HCT116 (cell line): ENCODE measurements around the gene GOLPH3L. TPM values are rescaled to one million over a fixed set of nuclear protein-coding genes. Genes with fewer than 3 reads are reported as not detected.

Experiments
- ATAC-seq: fragments of 200-7000 bp; cut with Tn5 transposase; 2 replicates; pipeline ENCODE4 v1.9.1; 2020; ENCODE audit warnings: mild to moderate bottlenecking, moderate library complexity
- BruUV-seq: library from RNA; stranded (reverse); fragments of 400-500 nt; replicated peaks from 2 replicates; lab custom pipeline; 2021; lab: Mats Ljungman, UMichigan
- CTCF ChIA-PET: fragments of 300-600 bp; sonication (Branson Sonifier 250); formaldehyde crosslinking; loops from one replicate; lab custom pipeline; 2021; ENCODE audit warnings: antibody characterized with exemption; lab: Charles Lee
- POLR2A ChIA-PET: fragments of 300-600, 350-600 bp; sonication (Branson Sonifier 250); formaldehyde crosslinking; loops from one replicate; lab custom pipeline; 2021; ENCODE audit warnings: antibody characterized with exemption; lab: Charles Lee
- RAD21 ChIA-PET, 2 experiments: fragments of 300-600 bp; sonication (Branson Sonifier 250); formaldehyde crosslinking; loops; one replicate each; lab custom pipeline; 2023; ENCODE audit warnings: low total read pairs in 2 of 2; ENCODE audit not compliant: uncharacterized antibody in 2 of 2, unreplicated experiment in 2 of 2, low non-redundant PET in 1 of 2; lab: Charles Lee
- DNase-seq: peaks from one replicate; pipeline ENCODE4 v3.0.0-alpha.2; 2010; ENCODE audit warnings: low read depth, low spot score
- H2AFZ ChIP-seq: fragments of 200-600 bp; shearing (Covaris generic), sonication (generic); 2 replicates; pipeline ENCODE4 v1.6.1; 2017; ENCODE audit warnings: low read depth, mixed run types, mixed read lengths, antibody characterized with exemption, low read length; ENCODE audit not compliant: poor library complexity, severe bottlenecking
- H3K27ac ChIP-seq: 2 replicates; pipeline ENCODE4 v1.5.1; 2012; ENCODE audit warnings: low read depth, low read length
- H3K27me3 ChIP-seq: fragments of 200-600 bp; sonication (generic); 2 replicates; pipeline ENCODE4 v1.6.1; 2016; ENCODE audit warnings: mixed run types, low read length, mixed read lengths; ENCODE audit not compliant: insufficient read depth
- H3K36me3 ChIP-seq, 2 experiments: fragments of 200-500 bp in 1 of 2; fragments of 200-600 bp in 1 of 2; sonication (Bioruptor generic) in 1 of 2; sonication (generic) in 1 of 2; 2 replicates each; pipeline versions ENCODE4 v1.5.1 to v1.6.1; 2014 to 2016; ENCODE audit warnings: low read length in 2 of 2, inconsistent platforms in 1 of 2, mixed read lengths in 1 of 2, mixed run types in 1 of 2; ENCODE audit not compliant: insufficient read depth in 2 of 2, control insufficient read depth in 1 of 2
- H3K4me1 ChIP-seq, 2 experiments: fragments of 200-600 bp in 1 of 2; sonication (generic) in 1 of 2; 2 replicates each; pipeline versions ENCODE4 v1.5.1 to v1.6.1; 2012 to 2017; ENCODE audit warnings: low read length in 2 of 2, inconsistent platforms in 1 of 2, mild to moderate bottlenecking in 1 of 2, mixed read lengths in 1 of 2, mixed run types in 1 of 2, moderate library complexity in 1 of 2; ENCODE audit not compliant: insufficient read depth in 2 of 2, control insufficient read depth in 1 of 2
- H3K4me2 ChIP-seq: fragments of 200-600 bp; sonication (generic); 2 replicates; pipeline ENCODE4 v1.6.1; 2017; ENCODE audit warnings: mixed run types, low read length, mixed read lengths
- H3K4me3 ChIP-seq, 2 experiments: fragments of 200-600 bp in 1 of 2; sonication (generic) in 1 of 2; replicated peaks in 1 of 2; 2 replicates each; pipeline ENCODE4 v1.5.1; 2011 to 2016; ENCODE audit warnings: low read length in 2 of 2, control low read depth in 1 of 2, low read depth in 1 of 2, mild to moderate bottlenecking in 1 of 2, mixed read lengths in 1 of 2, mixed run types in 1 of 2
- H3K79me2 ChIP-seq: fragments of 200-600 bp; sonication (generic); 2 replicates; pipeline ENCODE4 v1.6.1; 2017; ENCODE audit warnings: mild to moderate bottlenecking, mixed run types, low read length, moderate library complexity, mixed read lengths; ENCODE audit not compliant: insufficient read depth
- H3K9ac ChIP-seq: fragments of 200-600 bp; sonication (generic); 2 replicates; pipeline ENCODE4 v1.6.1; 2016; ENCODE audit warnings: low read length, mixed read lengths
- H3K9me2 ChIP-seq: fragments of 200-600 bp; sonication (generic), shearing (Covaris generic); 2 replicates; pipeline ENCODE4 v1.6.1; 2017; ENCODE audit warnings: mixed run types, mild to moderate bottlenecking, moderate library complexity; ENCODE audit not compliant: insufficient read depth
- H3K9me3 ChIP-seq, 2 experiments: fragments of 200-500 bp in 1 of 2; fragments of 200-600 bp in 1 of 2; sonication (Bioruptor generic) in 1 of 2; sonication (generic) in 1 of 2; 2 replicates each; pipeline ENCODE4 v1.6.1; 2014 to 2017; ENCODE audit warnings: low read length in 2 of 2, mixed read lengths in 2 of 2, inconsistent platforms in 1 of 2, low read depth in 1 of 2, mild to moderate bottlenecking in 1 of 2, mixed run types in 1 of 2, moderate library complexity in 1 of 2; ENCODE audit not compliant: control insufficient read depth in 1 of 2, insufficient read depth in 1 of 2
- H4K20me1 ChIP-seq: fragments of 200-600 bp; sonication (generic), shearing (Covaris generic); 2 replicates; pipeline ENCODE4 v1.6.1; 2017; ENCODE audit warnings: mixed run types, mild to moderate bottlenecking, moderate library complexity; ENCODE audit not compliant: insufficient read depth
- ATF3 ChIP-seq: IDR thresholded peaks from 2 replicates; pipeline ENCODE4 v1.6.1; 2012
- SIN3A ChIP-seq: IDR thresholded peaks from 2 replicates; pipeline ENCODE4 v1.6.1; 2012; ENCODE audit warnings: low read depth
- SRF ChIP-seq: IDR thresholded peaks from 2 replicates; pipeline ENCODE4 v1.6.1; 2012; ENCODE audit warnings: low read depth
- ZNF274 ChIP-seq: fragments of 200-500 bp; sonication (Bioruptor generic); IDR thresholded peaks from 2 replicates; pipeline ENCODE4 v1.6.1; 2014; ENCODE audit warnings: mild to moderate bottlenecking, low read depth, low read length, inconsistent platforms
- intact Hi-C: fragments of 100-400 bp; cut with micrococcal nuclease; formaldehyde crosslinking; loops from 2 replicates; pipeline ENCODE4 v1.10.0; 2022
- total RNA-seq: library from RNA; stranded (reverse); gene quantifications from one replicate; pipeline ENCODE4 v1.2.1, GENCODE V29; 2021; ENCODE audit not compliant: unreplicated experiment

Gene GOLPH3L
- total RNA-seq, 1 experiment from 2014 or later: 28.0 TPM

GRCh38 chr1:150615346-150616201 lies 81.4 kb downstream of the GOLPH3L start:
- ChIA-PET CTCF (interaction anchor here (1.8 kb wide), 1 partner anchor 380 kb away, joined by 4 read pairs; no protein-coding TSS in a partner anchor), POLR2A (interaction anchor here (1.1 to 1.4 kb wide), 3 partner anchors 14 to 54 kb away, joined by 3 to 4 read pairs (median 4); partner anchors contain the start of genes ENSA and MCL1), RAD21 (no interaction called here)
- intact Hi-C loops: no loop called here
- peaks cover 30 to 61% of the 10 kb centered on the region in 2 experiments for H3K4me1 ChIP-seq
- peak overlapping the region; percentile 29; the same call in 1 of the 2 replicates for H3K4me2 ChIP-seq
- peaks cover 10 to 24% of the 10 kb centered on the region in 2 experiments; a peak in 3 of 4 replicates for H3K36me3 ChIP-seq
- no peak overlapping the region for H2AFZ ChIP-seq
- no TSS peak for BruUV-seq
- TF ChIP-seq SRF (peak; percentile 68; the same call in 1 of the 2 replicates), SIN3A (no peak), ATF3 (no peak), ZNF274 (no peak)
- ATAC-seq (no peak), DNase-seq (no peak)
- H3K9me3 ChIP-seq: no peaks in the 10 kb centered on the region
- no peak overlapping the region for H3K9ac ChIP-seq
- no peaks in the 10 kb centered on the region; the same call in 1 of the 2 replicates for H3K79me2 ChIP-seq
- H4K20me1 ChIP-seq: no peaks in the 10 kb centered on the region
- no peak overlapping the region for H3K4me3 ChIP-seq
- H3K27me3 ChIP-seq: no peaks in the 10 kb centered on the region
- no peak overlapping the region for H3K27ac ChIP-seq
- H3K9me2 ChIP-seq: no peaks in the 10 kb centered on the region
